Measurements from ENCODE around the gene PCDH10. TPM values are rescaled to one million over a fixed set of nuclear protein-coding genes. Genes with fewer than 3 reads are reported as not detected.

PCDH10 gene
- total and polyA plus RNA-seq, 2 of the 8 experiments (the other 6 are each of a cell fraction or from before 2014, with no cell fraction given) = 2.2 to 10.0 TPM

DNA sequence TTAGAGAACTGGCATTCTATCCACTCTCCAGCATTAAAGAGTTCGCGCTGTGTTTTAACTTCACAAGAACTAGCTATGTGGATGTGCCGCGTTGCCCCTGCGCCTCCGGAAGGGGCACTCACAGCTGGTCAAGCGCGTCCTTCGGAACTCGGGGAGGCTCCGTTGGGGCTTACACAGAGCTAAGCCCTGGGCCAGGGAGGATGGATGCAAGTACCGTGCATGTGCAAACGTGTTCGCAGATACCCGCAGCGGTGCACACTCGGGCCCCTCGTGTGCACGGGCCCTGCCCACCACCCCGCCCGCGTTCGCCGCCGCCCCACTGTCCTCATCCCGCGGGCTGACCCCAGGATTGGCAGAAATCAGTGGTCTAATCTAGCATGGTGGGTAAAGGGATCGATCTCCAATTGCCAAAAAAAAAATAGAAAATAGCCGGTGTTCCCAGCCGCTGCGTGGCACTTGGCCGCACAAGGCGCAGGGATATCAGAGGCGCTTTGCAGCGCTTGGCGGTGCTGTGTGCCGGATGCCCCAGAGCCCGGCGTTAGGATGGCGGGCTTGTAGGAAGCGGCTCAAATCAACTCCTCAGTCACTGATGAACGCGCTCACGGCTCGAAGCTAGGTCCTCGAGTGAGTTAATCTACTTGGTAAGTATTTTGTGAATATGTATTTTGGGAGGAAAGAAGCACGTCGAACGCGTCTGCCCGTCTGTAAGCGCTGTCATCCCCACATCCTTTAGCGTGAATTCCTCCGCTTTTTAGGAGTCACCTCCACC lies 989 bp upstream of the PCDH10 start (continued):
- TF ChIP-seq SIN3A (conservative IDR thresholded peaks at IDR 0.05 in 1 of 2, IDR thresholded peaks at IDR 0.05 in 1 of 2; ENCODE audit: low read depth in 1 of 2, low read length in 2 of 2) = 0 out of 4 replicates have a peak, but pooled peaks of 1 of the 2 experiments have one; percentile 39
- TF ChIP-seq GABPA (IDR thresholded peaks at IDR 0.05; ENCODE audit: borderline replicate concordance, insufficient read depth, low read length) = no peak
- no peak for TF ChIP-seq POLR2A (IDR thresholded peaks at IDR 0.05; ENCODE audit: control extremely low read depth in 1 of 2, low read depth in 2 of 2, low read length in 2 of 2)
- TF ChIP-seq ASH2L (IDR thresholded peaks at IDR 0.05; ENCODE audit: low read length) = peak; percentile 71
- peak; percentile 12; the same call in 1 of the 2 replicates for TF ChIP-seq BACH1 (IDR thresholded peaks at IDR 0.05; ENCODE audit: low read length)
- TF ChIP-seq CHD2 (IDR thresholded peaks at IDR 0.05; ENCODE audit: low read length) = peak; percentile 57; the same call in 1 of the 2 replicates
- TF ChIP-seq SUZ12 (IDR thresholded peaks at IDR 0.05; ENCODE audit: low read length) = peak; percentile 79
- TF ChIP-seq KDM1A (IDR thresholded peaks at IDR 0.05; ENCODE audit: borderline replicate concordance, low read length) = peak; percentile 69
- TF ChIP-seq EZH2 (IDR thresholded peaks at IDR 0.05; ENCODE audit: low read depth, low read length, severe bottlenecking) = peak; percentile 81
- TF ChIP-seq E2F6 (IDR thresholded peaks at IDR 0.05) = peak; percentile 55; the same call in 1 of the 2 replicates
- peak; percentile 34 for TF ChIP-seq CTBP2 (IDR thresholded peaks at IDR 0.05; ENCODE audit: borderline replicate concordance, insufficient read depth, insufficient read length, low read length)
- peak; percentile 26 for TF ChIP-seq MAX (IDR thresholded peaks at IDR 0.05)
- no peak for TF ChIP-seq EGR1 (IDR thresholded peaks at IDR 0.05; ENCODE audit: borderline replicate concordance, low read depth, low read length)
- TF ChIP-seq TAF1 (IDR thresholded peaks at IDR 0.05; ENCODE audit: low read depth, low read length) = peak; percentile 35; the same call in 1 of the 2 replicates
- peak in 1 of 2 experiments; percentile 12; a peak in 2 of 4 replicates for TF ChIP-seq RAD21 (IDR thresholded peaks at IDR 0.05 in 1 of 2, conservative IDR thresholded peaks at IDR 0.05 in 1 of 2; ENCODE audit: low read depth in 2 of 2, low read length in 2 of 2)

All from H1 (cell line).